K562 (cell line): ENCODE results near the gene UBFD1. TPM values are rescaled to one million over a fixed set of nuclear protein-coding genes. Genes with fewer than 3 reads are reported as not detected.
A peak's percentile ranks its signal among the peaks of the same experiment; 100 is the strongest.

Experiments
- CEBPZ ChIP-seq: fragments of 150-350 bp; IDR thresholded peaks from 2 replicates; pipeline ENCODE4 v1.6.1; 2014; ENCODE audit warnings: low read depth, mild to moderate bottlenecking, low read length, borderline replicate concordance
- GTF3C2 ChIP-seq: IDR thresholded peaks from 3 replicates; pipeline ENCODE4 v1.6.1; 2011; ENCODE audit warnings: borderline replicate concordance, mild to moderate bottlenecking, moderate library complexity; ENCODE audit not compliant: insufficient read length; ENCODE audit errors: extremely low read depth
- MEIS2 ChIP-seq: fragments of 450-650 bp; IDR thresholded peaks from 2 replicates; pipeline ENCODE4 v1.6.1; 2014; ENCODE audit warnings: mild to moderate bottlenecking; ENCODE audit not compliant: partially characterized antibody
- PRDM10 ChIP-seq: fragments of 450-650 bp; IDR thresholded peaks from 2 replicates; pipeline ENCODE4 v1.6.1; 2018; ENCODE audit not compliant: partially characterized antibody
- RAD21 ChIP-seq, 2 experiments: fragments of 250-450 bp in 1 of 2; fragments of 450-650 bp in 1 of 2; sonication (Bioruptor Pico) in 1 of 2; formaldehyde crosslinking in 1 of 2; IDR thresholded peaks in 1 of 2; conservative IDR thresholded peaks in 1 of 2; 2 replicates each; pipeline versions ENCODE4 v1.4.0 to v1.8.0; 2020 to 2022; ENCODE audit warnings: mild to moderate bottlenecking in 2 of 2, moderate library complexity in 1 of 2
- SMAD1 ChIP-seq: fragments of 150-350 bp; IDR thresholded peaks from 2 replicates; pipeline ENCODE4 v1.6.1; 2014; ENCODE audit warnings: low read length, low read depth; ENCODE audit not compliant: partially characterized antibody
- ZNF551 ChIP-seq: fragments of 250-450 bp; sonication (Bioruptor Pico); IDR thresholded peaks from 2 replicates; pipeline ENCODE4 v1.5.0; 2021; ENCODE audit warnings: mild to moderate bottlenecking, moderate library complexity
- polyA plus RNA-seq, 8 experiments: library from polyadenylated mRNA; depleted of rRNA in 4 of 8; stranded (reverse) in 5 of 8; unstranded in 3 of 8; fragments of >200 nt; fragmentation: Nextera tagmentation in 2 of 8; fragmentation: Illumina TruSeq in 1 of 8; extraction: Ambion mirVana in 2 of 8; extraction: Trizol in 1 of 8; gene quantifications; 2 replicates each; pipeline versions ENCODE4 v1.2.1 to v1.2.3, GENCODE V29; 2011 to 2014; ENCODE audit warnings: inconsistent platforms in 1 of 8, missing spikeins in 1 of 8
- total RNA-seq, 7 experiments: library from RNA; depleted of rRNA in 6 of 7; stranded (reverse); fragments of >200 nt in 6 of 7; fragmentation: Illumina TruSeq in 2 of 7; extraction: Trizol in 2 of 7; gene quantifications; 2 replicates each; pipeline versions ENCODE4 v1.2.1 to v1.2.3, GENCODE V29; 2011 to 2021; ENCODE audit warnings: low replicate concordance in 1 of 7
- TF ChIP-seq, protein P1 (sequence below): sonication (generic); formaldehyde crosslinking; IDR thresholded peaks from 2 replicates; pipeline ENCODE4 v1.8.0; 2023; ENCODE audit warnings: mild to moderate bottlenecking, missing genetic modification reagents
- TF ChIP-seq, protein P2 (sequence below): fragments of 450-650 bp; conservative IDR thresholded peaks from 2 replicates; pipeline ENCODE4 v1.6.1; 2016; ENCODE audit warnings: missing genetic modification characterization, low read depth, mild to moderate bottlenecking, control low read depth, missing compliant biosample characterization

The UBFD1 gene
- total and polyA plus RNA-seq, 9 of the 15 experiments (the other 6 are each of a cell fraction or from before 2014, with no cell fraction given), result 10.7 to 66.2 (median 34.0) TPM

DNA sequence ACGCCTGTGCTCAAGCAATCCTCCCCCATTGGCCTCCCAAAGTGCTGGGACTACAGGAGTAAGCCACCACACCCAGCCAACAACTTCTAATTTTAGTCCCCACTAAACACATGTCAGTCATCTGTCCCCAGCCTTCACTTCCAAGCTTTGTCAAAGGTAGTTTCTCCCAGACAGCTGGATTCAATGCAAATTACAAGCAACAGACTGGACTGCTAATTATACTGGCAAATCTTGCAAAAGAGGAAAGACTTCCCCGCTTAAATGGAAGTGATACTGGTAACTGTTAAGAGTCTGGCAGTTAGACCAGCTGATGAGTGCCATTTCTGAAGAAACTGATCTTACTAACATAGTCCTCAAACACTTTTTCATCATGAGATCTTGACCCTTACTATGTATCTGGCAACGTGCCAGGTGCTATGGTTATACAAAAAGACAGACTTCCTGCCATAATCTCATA is 39.1 kb upstream of the UBFD1 start (continued):
- TF ChIP-seq, protein P1, sequence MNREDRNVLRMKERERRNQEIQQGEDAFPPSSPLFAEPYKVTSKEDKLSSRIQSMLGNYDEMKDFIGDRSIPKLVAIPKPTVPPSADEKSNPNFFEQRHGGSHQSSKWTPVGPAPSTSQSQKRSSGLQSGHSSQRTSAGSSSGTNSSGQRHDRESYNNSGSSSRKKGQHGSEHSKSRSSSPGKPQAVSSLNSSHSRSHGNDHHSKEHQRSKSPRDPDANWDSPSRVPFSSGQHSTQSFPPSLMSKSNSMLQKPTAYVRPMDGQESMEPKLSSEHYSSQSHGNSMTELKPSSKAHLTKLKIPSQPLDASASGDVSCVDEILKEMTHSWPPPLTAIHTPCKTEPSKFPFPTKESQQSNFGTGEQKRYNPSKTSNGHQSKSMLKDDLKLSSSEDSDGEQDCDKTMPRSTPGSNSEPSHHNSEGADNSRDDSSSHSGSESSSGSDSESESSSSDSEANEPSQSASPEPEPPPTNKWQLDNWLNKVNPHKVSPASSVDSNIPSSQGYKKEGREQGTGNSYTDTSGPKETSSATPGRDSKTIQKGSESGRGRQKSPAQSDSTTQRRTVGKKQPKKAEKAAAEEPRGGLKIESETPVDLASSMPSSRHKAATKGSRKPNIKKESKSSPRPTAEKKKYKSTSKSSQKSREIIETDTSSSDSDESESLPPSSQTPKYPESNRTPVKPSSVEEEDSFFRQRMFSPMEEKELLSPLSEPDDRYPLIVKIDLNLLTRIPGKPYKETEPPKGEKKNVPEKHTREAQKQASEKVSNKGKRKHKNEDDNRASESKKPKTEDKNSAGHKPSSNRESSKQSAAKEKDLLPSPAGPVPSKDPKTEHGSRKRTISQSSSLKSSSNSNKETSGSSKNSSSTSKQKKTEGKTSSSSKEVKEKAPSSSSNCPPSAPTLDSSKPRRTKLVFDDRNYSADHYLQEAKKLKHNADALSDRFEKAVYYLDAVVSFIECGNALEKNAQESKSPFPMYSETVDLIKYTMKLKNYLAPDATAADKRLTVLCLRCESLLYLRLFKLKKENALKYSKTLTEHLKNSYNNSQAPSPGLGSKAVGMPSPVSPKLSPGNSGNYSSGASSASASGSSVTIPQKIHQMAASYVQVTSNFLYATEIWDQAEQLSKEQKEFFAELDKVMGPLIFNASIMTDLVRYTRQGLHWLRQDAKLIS (CRISPR knock-in tag), result no peak
- TF ChIP-seq PRDM10 (peak; percentile 64), MEIS2 (peak; percentile 37), RAD21 (CRISPR knock-in tag; conservative IDR thresholded peaks at IDR 0.05 in 1 of 2, IDR thresholded peaks at IDR 0.05 in 1 of 2) (peak in 1 of 2 experiments; percentile 30; a peak in 1 of 4 replicates), GTF3C2 (no peak), SMAD1 (peak; percentile 74), CEBPZ (no peak), ZNF551 (CRISPR knock-in tag) (no peak)
- TF ChIP-seq, protein P2, sequence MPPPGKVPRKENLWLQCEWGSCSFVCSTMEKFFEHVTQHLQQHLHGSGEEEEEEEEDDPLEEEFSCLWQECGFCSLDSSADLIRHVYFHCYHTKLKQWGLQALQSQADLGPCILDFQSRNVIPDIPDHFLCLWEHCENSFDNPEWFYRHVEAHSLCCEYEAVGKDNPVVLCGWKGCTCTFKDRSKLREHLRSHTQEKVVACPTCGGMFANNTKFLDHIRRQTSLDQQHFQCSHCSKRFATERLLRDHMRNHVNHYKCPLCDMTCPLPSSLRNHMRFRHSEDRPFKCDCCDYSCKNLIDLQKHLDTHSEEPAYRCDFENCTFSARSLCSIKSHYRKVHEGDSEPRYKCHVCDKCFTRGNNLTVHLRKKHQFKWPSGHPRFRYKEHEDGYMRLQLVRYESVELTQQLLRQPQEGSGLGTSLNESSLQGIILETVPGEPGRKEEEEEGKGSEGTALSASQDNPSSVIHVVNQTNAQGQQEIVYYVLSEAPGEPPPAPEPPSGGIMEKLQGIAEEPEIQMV (tag), result no peak
